Mammary epithelial cell (primary cell): Measurements from ENCODE around the gene CDC40.

Experiments
- EZH2 ChIP-seq: IDR thresholded peaks from 2 replicates; pipeline ENCODE4 v1.6.1; 2012; ENCODE audit warnings: low read length, inconsistent platforms, borderline replicate concordance
- TF ChIP-seq, protein P1 (sequence below), 2 donors: IDR thresholded peaks in 1 of 2; conservative IDR thresholded peaks in 1 of 2; 2 replicates each; pipeline ENCODE4 v1.5.1; 2011 to 2012; ENCODE audit warnings: inconsistent platforms in 2 of 2, low read length in 2 of 2, mild to moderate bottlenecking in 2 of 2, control low read depth in 1 of 2, low read depth in 1 of 2; ENCODE audit not compliant: insufficient read depth in 1 of 2; ENCODE audit errors: extremely low read depth in 1 of 2

DNA sequence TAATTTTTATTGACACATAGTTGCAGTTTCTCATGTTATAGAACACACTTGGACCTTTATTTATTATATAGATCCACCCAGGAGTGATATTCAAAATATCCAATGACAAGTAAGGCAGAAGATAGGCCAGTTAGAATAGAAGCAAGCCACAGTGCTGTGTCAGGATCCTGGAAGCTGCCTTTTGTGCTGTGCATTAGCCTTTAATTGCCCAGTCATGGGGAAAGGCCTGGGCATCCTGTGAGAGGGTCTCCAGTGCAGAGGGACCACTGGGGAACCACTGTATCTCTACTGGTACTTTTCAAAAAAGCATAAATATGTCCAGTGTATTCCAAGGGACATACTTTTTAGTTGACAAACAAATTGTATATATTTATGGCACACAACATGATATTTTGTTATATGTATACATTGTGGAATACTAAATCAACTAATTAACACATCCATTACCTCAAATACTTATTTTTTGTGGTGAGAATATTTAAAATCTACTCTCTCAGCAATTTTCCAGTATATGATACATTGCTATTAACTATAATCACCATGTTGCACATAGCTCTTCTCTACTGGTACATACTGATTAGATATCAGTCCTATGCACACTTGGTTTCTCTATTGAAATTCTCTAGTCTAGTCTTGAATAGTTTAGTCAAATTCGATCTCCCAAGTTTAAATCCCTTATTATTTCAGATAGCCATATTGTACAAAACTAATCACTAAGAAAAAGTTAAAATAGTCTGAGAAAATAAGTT lies 59.5 kb downstream of the CDC40 start:
- TF ChIP-seq, protein P1, sequence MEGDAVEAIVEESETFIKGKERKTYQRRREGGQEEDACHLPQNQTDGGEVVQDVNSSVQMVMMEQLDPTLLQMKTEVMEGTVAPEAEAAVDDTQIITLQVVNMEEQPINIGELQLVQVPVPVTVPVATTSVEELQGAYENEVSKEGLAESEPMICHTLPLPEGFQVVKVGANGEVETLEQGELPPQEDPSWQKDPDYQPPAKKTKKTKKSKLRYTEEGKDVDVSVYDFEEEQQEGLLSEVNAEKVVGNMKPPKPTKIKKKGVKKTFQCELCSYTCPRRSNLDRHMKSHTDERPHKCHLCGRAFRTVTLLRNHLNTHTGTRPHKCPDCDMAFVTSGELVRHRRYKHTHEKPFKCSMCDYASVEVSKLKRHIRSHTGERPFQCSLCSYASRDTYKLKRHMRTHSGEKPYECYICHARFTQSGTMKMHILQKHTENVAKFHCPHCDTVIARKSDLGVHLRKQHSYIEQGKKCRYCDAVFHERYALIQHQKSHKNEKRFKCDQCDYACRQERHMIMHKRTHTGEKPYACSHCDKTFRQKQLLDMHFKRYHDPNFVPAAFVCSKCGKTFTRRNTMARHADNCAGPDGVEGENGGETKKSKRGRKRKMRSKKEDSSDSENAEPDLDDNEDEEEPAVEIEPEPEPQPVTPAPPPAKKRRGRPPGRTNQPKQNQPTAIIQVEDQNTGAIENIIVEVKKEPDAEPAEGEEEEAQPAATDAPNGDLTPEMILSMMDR (conservative IDR thresholded peaks at IDR 0.05 in 1 of 2, IDR thresholded peaks at IDR 0.05 in 1 of 2; ENCODE audit: extremely low read depth in 1 of 2, insufficient read depth in 1 of 2, low read depth in 1 of 2, low read length in 2 of 2): no peak
- no peak for TF ChIP-seq EZH2
